ENCODE results near the gene DUSP5.

DNA sequence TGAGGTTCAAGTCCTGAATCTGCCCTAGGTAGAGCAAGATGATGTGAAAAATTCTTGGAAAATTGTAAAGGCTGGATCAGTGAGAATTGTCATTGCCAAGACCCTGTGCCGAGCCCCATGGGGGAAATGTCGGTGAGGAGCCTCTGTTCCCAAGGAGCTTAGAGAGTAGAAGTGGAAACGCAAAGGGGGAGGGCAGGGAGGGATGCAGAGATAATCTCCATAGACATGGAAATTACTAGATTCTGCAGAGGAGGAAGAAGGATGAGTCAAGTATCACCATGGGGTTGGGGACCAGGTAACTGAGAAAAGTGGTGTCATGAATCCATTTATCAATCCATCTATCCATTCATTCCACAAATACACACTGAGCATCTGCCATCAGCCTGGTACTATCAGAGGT is 26.0 kb downstream of the DUSP5 start:
- TF ChIP-seq, protein P1, sequence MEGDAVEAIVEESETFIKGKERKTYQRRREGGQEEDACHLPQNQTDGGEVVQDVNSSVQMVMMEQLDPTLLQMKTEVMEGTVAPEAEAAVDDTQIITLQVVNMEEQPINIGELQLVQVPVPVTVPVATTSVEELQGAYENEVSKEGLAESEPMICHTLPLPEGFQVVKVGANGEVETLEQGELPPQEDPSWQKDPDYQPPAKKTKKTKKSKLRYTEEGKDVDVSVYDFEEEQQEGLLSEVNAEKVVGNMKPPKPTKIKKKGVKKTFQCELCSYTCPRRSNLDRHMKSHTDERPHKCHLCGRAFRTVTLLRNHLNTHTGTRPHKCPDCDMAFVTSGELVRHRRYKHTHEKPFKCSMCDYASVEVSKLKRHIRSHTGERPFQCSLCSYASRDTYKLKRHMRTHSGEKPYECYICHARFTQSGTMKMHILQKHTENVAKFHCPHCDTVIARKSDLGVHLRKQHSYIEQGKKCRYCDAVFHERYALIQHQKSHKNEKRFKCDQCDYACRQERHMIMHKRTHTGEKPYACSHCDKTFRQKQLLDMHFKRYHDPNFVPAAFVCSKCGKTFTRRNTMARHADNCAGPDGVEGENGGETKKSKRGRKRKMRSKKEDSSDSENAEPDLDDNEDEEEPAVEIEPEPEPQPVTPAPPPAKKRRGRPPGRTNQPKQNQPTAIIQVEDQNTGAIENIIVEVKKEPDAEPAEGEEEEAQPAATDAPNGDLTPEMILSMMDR (IDR thresholded peaks at IDR 0.05): no peak
- no peak for TF ChIP-seq POLR2A (IDR thresholded peaks at IDR 0.05)
